H9 (cell line): ENCODE measurements around the gene SF3B3. TPM values are rescaled to one million over a fixed set of nuclear protein-coding genes. Genes with fewer than 3 reads are reported as not detected.

Source experiments
- DNase-seq: peaks from one replicate; pipeline ENCODE4 v3.0.0-alpha.2; 2017
- H2AFZ ChIP-seq: one replicate; pipeline ENCODE4 v1.6.1; 2013; ENCODE audit warnings: mild to moderate bottlenecking, low read length, control low read depth, moderate library complexity
- H2AK5ac ChIP-seq: 2 replicates; pipeline ENCODE4 v1.6.1; 2013; ENCODE audit warnings: low read length, control low read depth, mixed read lengths; ENCODE audit not compliant: insufficient read length
- H2BK120ac ChIP-seq: one replicate; pipeline ENCODE4 v1.6.1; 2013; ENCODE audit warnings: low read depth, mild to moderate bottlenecking, low read length, control low read depth, inconsistent platforms; ENCODE audit not compliant: poor library complexity, severe bottlenecking
- H2BK12ac ChIP-seq: 2 replicates; pipeline ENCODE4 v1.6.1; 2013; ENCODE audit warnings: low read length, control low read depth, mixed read lengths, low read depth; ENCODE audit not compliant: insufficient read length
- H2BK15ac ChIP-seq: 2 replicates; pipeline ENCODE4 v1.6.1; 2013; ENCODE audit warnings: low read depth, low read length, control low read depth
- H2BK20ac ChIP-seq: one replicate; pipeline ENCODE4 v1.6.1; 2013; ENCODE audit warnings: low read depth, mild to moderate bottlenecking, low read length, control low read depth, inconsistent platforms; ENCODE audit not compliant: poor library complexity, severe bottlenecking
- H2BK5ac ChIP-seq: 2 replicates; pipeline ENCODE4 v1.6.1; 2013; ENCODE audit warnings: low read length, control low read depth, mixed read lengths; ENCODE audit not compliant: insufficient read length
- H3K14ac ChIP-seq: 2 replicates; pipeline ENCODE4 v1.6.1; 2013; ENCODE audit warnings: low read length, control low read depth; ENCODE audit not compliant: insufficient read depth
- H3K18ac ChIP-seq: 2 replicates; pipeline ENCODE4 v1.6.1; 2013; ENCODE audit warnings: low read depth, mild to moderate bottlenecking, mixed read lengths, low read length, control low read depth; ENCODE audit not compliant: insufficient read length
- H3K23ac ChIP-seq: 2 replicates; pipeline ENCODE4 v1.6.1; 2013; ENCODE audit warnings: low read length, control low read depth, mixed read lengths, low read depth; ENCODE audit not compliant: insufficient read length
- H3K23me2 ChIP-seq: 2 replicates; pipeline ENCODE4 v1.6.1; 2013; ENCODE audit warnings: low read depth, mild to moderate bottlenecking, mixed read lengths, low read length, control low read depth; ENCODE audit not compliant: insufficient read length, poor library complexity, severe bottlenecking
- H3K27ac ChIP-seq: 2 replicates; pipeline ENCODE4 v1.5.1; 2013; ENCODE audit warnings: low read length, control low read depth, mixed read lengths, low read depth; ENCODE audit not compliant: insufficient read length
- H3K27me3 ChIP-seq: 2 replicates; pipeline ENCODE4 v1.6.1; 2013; ENCODE audit warnings: low read length, control low read depth, inconsistent platforms; ENCODE audit not compliant: insufficient read depth
- H3K4ac ChIP-seq: 2 replicates; pipeline ENCODE4 v1.6.1; 2013; ENCODE audit warnings: low read depth, mild to moderate bottlenecking, control low read depth, inconsistent platforms, low read length, moderate library complexity
- H3K4me1 ChIP-seq: 2 replicates; pipeline ENCODE4 v1.6.1; 2013; ENCODE audit warnings: low read length, control low read depth, inconsistent platforms; ENCODE audit not compliant: insufficient read depth
- H3K4me2 ChIP-seq: 2 replicates; pipeline ENCODE4 v1.6.1; 2013; ENCODE audit warnings: low read length, control low read depth, mixed read lengths; ENCODE audit not compliant: insufficient read length, insufficient read depth
- H3K56ac ChIP-seq: 2 replicates; pipeline ENCODE4 v1.6.1; 2013; ENCODE audit warnings: low read depth, mild to moderate bottlenecking, mixed read lengths, low read length, control low read depth; ENCODE audit not compliant: insufficient read length
- H3K79me1 ChIP-seq: 2 replicates; pipeline ENCODE4 v1.6.1; 2013; ENCODE audit warnings: low read depth, mild to moderate bottlenecking, moderate library complexity, low read length, control low read depth, inconsistent platforms; ENCODE audit not compliant: insufficient read depth, poor library complexity, severe bottlenecking
- H3K79me2 ChIP-seq: 2 replicates; pipeline ENCODE4 v1.6.1; 2013; ENCODE audit warnings: low read length, control low read depth, inconsistent platforms; ENCODE audit not compliant: insufficient read depth
- H3K9ac ChIP-seq: 2 replicates; pipeline ENCODE4 v1.6.1; 2013; ENCODE audit warnings: low read length, control low read depth, mixed read lengths; ENCODE audit not compliant: insufficient read length; ENCODE audit errors: extremely low read depth
- H3K9me3 ChIP-seq: one replicate; pipeline ENCODE4 v1.6.1; 2013; ENCODE audit warnings: low read depth, low read length, inconsistent platforms; ENCODE audit not compliant: control insufficient read depth
- H3T11ph ChIP-seq: one replicate; pipeline ENCODE4 v1.6.1; 2013; ENCODE audit warnings: mild to moderate bottlenecking, low read length, control low read depth, inconsistent platforms
- H4K20me1 ChIP-seq: one replicate; pipeline ENCODE4 v1.6.1; 2013; ENCODE audit not compliant: control insufficient read depth, insufficient read length, insufficient read depth
- H4K5ac ChIP-seq: 2 replicates; pipeline ENCODE4 v1.6.1; 2013; ENCODE audit warnings: low read depth, mild to moderate bottlenecking, mixed read lengths, low read length, control low read depth; ENCODE audit not compliant: insufficient read length
- H4K8ac ChIP-seq: replicated peaks from 2 replicates; pipeline ENCODE4 v1.6.1; 2013; ENCODE audit warnings: low read length, control low read depth, mixed read lengths, low read depth; ENCODE audit not compliant: insufficient read length
- H4K91ac ChIP-seq: 2 replicates; pipeline ENCODE4 v1.6.1; 2013; ENCODE audit warnings: low read depth, mild to moderate bottlenecking, moderate library complexity, mixed read lengths, low read length, control low read depth; ENCODE audit not compliant: insufficient read length
- H3K27ac Mint-ChIP-seq, 3 experiments: 2 replicates in 2 of 3; 3 replicates in 1 of 3; pipeline ENCODE4 v1.8.0; 2020 to 2021; ENCODE audit warnings: mixed read lengths in 3 of 3, mild to moderate bottlenecking in 1 of 3, moderate library complexity in 1 of 3
- H3K27me3 Mint-ChIP-seq: 2 replicates; pipeline ENCODE4 v1.8.0; 2021; ENCODE audit warnings: low read depth, mild to moderate bottlenecking, moderate library complexity, mixed read lengths
- H3K36me3 Mint-ChIP-seq, 3 experiments: 2 replicates in 2 of 3; 3 replicates in 1 of 3; pipeline ENCODE4 v1.8.0; 2020 to 2021; ENCODE audit warnings: low read depth in 3 of 3, mixed read lengths in 3 of 3; ENCODE audit not compliant: insufficient read depth in 1 of 3
- H3K4me1 Mint-ChIP-seq, 2 experiments: 2 replicates each; pipeline ENCODE4 v1.8.0; 2020; ENCODE audit warnings: mixed read lengths in 2 of 2
- H3K4me3 Mint-ChIP-seq, 2 experiments: 2 replicates in 1 of 2; 3 replicates in 1 of 2; pipeline ENCODE4 v1.8.0; 2020 to 2021; ENCODE audit warnings: mild to moderate bottlenecking in 2 of 2, mixed read lengths in 2 of 2, moderate library complexity in 1 of 2
- H3K9me3 Mint-ChIP-seq, 2 experiments: 2 replicates in 1 of 2; 3 replicates in 1 of 2; pipeline ENCODE4 v1.8.0; 2020; ENCODE audit warnings: mild to moderate bottlenecking in 2 of 2, mixed read lengths in 2 of 2, moderate library complexity in 1 of 2
- CTCF ChIP-seq: fragments of 200-600 bp; sonication (generic); conservative IDR thresholded peaks from 3 replicates; pipeline ENCODE4 v1.8.0; 2021; ENCODE audit warnings: antibody characterized with exemption, mild to moderate bottlenecking
- WGBS: extraction: QIAGEN DNeasy Blood & Tissue Kit; methylation state at CpG from one replicate; pipeline ENCODE4 v1.1.7; 2013; ENCODE audit warnings: missing lambda C conversion rate, low lambda C conversion rate, mixed read lengths; ENCODE audit not compliant: insufficient read length; ENCODE audit errors: extremely low coverage; 5-methylcytosine and 5-hydroxymethylcytosine counted together
- total RNA-seq: library from RNA; stranded (reverse); gene quantifications from 2 replicates; pipeline ENCODE4 v1.2.1, GENCODE V29; 2021

Gene SF3B3
- total RNA-seq, 1 experiment from 2014 or later = 493 TPM

- no peak for TF ChIP-seq CTCF
- peaks cover 76 to 99% (median 98%) of the 10 kb centered on the region in 3 experiments; a peak in 6 of 7 replicates for H3K36me3 Mint-ChIP-seq
- Histone ChIP-seq H3K9ac (no peak overlapping the region), H3T11ph (no peak overlapping the region), H3K18ac (no peak overlapping the region), H2BK12ac (no peak overlapping the region), H2BK120ac (no peak overlapping the region), H3K9me3 (no peaks in the 10 kb centered on the region), H3K4me1 (no peaks in the 10 kb centered on the region), H2BK20ac (no peak overlapping the region), H3K27me3 (no peaks in the 10 kb centered on the region), H3K79me2 (peaks cover 2% of the 10 kb centered on the region; the same call in 1 of the 2 replicates), H3K4ac (no peak overlapping the region), H4K8ac (no peak overlapping the region), H3K27ac (no peak overlapping the region), H3K56ac (no peak overlapping the region), H3K79me1 (peaks cover 11% of the 10 kb centered on the region), H4K5ac (no peak overlapping the region), H2AFZ (no peak overlapping the region), H2AK5ac (no peak overlapping the region), H3K14ac (no peak overlapping the region), H3K23ac (no peak overlapping the region), H2BK5ac (no peak overlapping the region), H3K4me2 (no peak overlapping the region), H4K91ac (no peak overlapping the region), H4K20me1 (no peaks in the 10 kb centered on the region), H3K23me2 (no peaks in the 10 kb centered on the region), H2BK15ac (no peak overlapping the region)
- H3K27ac Mint-ChIP-seq = 0 out of 7 replicates have a peak overlapping the region, but pooled peaks of 1 of the 3 experiments have one; percentile 25
- H3K4me1 Mint-ChIP-seq = no peaks in the 10 kb centered on the region
- H3K4me3 Mint-ChIP-seq = no peak overlapping the region
- H3K27me3 Mint-ChIP-seq = no peaks in the 10 kb centered on the region
- DNase-seq = no peak
- H3K9me3 Mint-ChIP-seq = no peaks in the 10 kb centered on the region
- no CpG with 5 or more reads among the region's 4 CpGs for WGBS
These were observed 41.4 kb downstream of the SF3B3 start for GRCh38 chr16:70565053-70565452.
